Astrocyte (in vitro differentiated cells and primary cell): ENCODE measurements around the gene YPEL5. TPM values are rescaled to one million over a fixed set of nuclear protein-coding genes. Genes with fewer than 3 reads are reported as not detected.

Experiments used
- DNase-seq: peaks from one replicate; pipeline ENCODE4 v3.0.0-alpha.2; 2010; ENCODE audit warnings: low read depth
- FAIRE-seq: peaks from 2 replicates; lab custom pipeline; 2011; peaks lifted over from hg19 to GRCh38; lab: Jason Lieb, UNC
- H2AFZ ChIP-seq: 2 replicates; pipeline ENCODE4 v1.6.0; 2012; ENCODE audit warnings: low read depth, low read length, inconsistent platforms
- H3K27ac ChIP-seq: 2 replicates; pipeline ENCODE4 v1.5.1; 2011; ENCODE audit warnings: low read depth, low read length, inconsistent platforms
- H3K27me3 ChIP-seq: 2 replicates; pipeline ENCODE4 v1.6.0; 2011; ENCODE audit warnings: low read length, inconsistent platforms; ENCODE audit not compliant: insufficient read depth
- H3K36me3 ChIP-seq: 2 replicates; pipeline ENCODE4 v1.5.1; 2011; ENCODE audit warnings: low read length, inconsistent platforms; ENCODE audit not compliant: insufficient read depth
- H3K4me1 ChIP-seq: 2 replicates; pipeline ENCODE4 v1.5.1; 2011; ENCODE audit warnings: low read length, inconsistent platforms; ENCODE audit not compliant: insufficient read depth
- H3K4me2 ChIP-seq: 2 replicates; pipeline ENCODE4 v1.6.0; 2012; ENCODE audit warnings: low read length, inconsistent platforms
- H3K4me3 ChIP-seq: 2 replicates; pipeline ENCODE4 v1.5.1; 2011; ENCODE audit warnings: low read depth, mild to moderate bottlenecking, low read length, inconsistent platforms; ENCODE audit not compliant: insufficient read depth
- H3K79me2 ChIP-seq: 2 replicates; pipeline ENCODE4 v1.6.0; 2012; ENCODE audit warnings: mild to moderate bottlenecking, low read length, inconsistent platforms; ENCODE audit not compliant: insufficient read depth
- H3K9ac ChIP-seq: 2 replicates; pipeline ENCODE4 v1.6.0; 2012; ENCODE audit warnings: mild to moderate bottlenecking, low read length, inconsistent platforms
- H3K9me3 ChIP-seq: 2 replicates; pipeline ENCODE4 v1.5.1; 2012; ENCODE audit warnings: low read depth, mild to moderate bottlenecking, low read length, inconsistent platforms; ENCODE audit not compliant: insufficient read depth
- H4K20me1 ChIP-seq: 2 replicates; pipeline ENCODE4 v1.6.0; 2012; ENCODE audit warnings: low read length, inconsistent platforms; ENCODE audit not compliant: insufficient read depth
- H3K27ac Mint-ChIP-seq: one replicate; pipeline ENCODE4 v1.8.0; 2021; ENCODE audit warnings: mild to moderate bottlenecking, mixed read lengths; ENCODE audit not compliant: unreplicated experiment
- H3K27me3 Mint-ChIP-seq: one replicate; pipeline ENCODE4 v1.8.0; 2021; ENCODE audit warnings: low read depth, mixed read lengths; ENCODE audit not compliant: unreplicated experiment
- H3K36me3 Mint-ChIP-seq: one replicate; pipeline ENCODE4 v1.8.0; 2021; ENCODE audit warnings: low read depth, mixed read lengths; ENCODE audit not compliant: unreplicated experiment
- H3K4me1 Mint-ChIP-seq: one replicate; pipeline ENCODE4 v1.8.0; 2021; ENCODE audit warnings: low read depth, mixed read lengths; ENCODE audit not compliant: unreplicated experiment
- H3K4me3 Mint-ChIP-seq: one replicate; pipeline ENCODE4 v1.8.0; 2021; ENCODE audit warnings: mild to moderate bottlenecking, moderate library complexity, mixed read lengths; ENCODE audit not compliant: unreplicated experiment
- H3K9me3 Mint-ChIP-seq: one replicate; pipeline ENCODE4 v1.8.0; 2021; ENCODE audit warnings: mild to moderate bottlenecking, mixed read lengths; ENCODE audit not compliant: unreplicated experiment
- EZH2 ChIP-seq: IDR thresholded peaks from 2 replicates; pipeline ENCODE4 v1.6.1; 2012; ENCODE audit warnings: mild to moderate bottlenecking, low read length, inconsistent platforms; ENCODE audit not compliant: insufficient read depth
- total RNA-seq: library from RNA; stranded (reverse); gene quantifications from 2 replicates; pipeline ENCODE4 v1.2.1, GENCODE V29; 2021
- TF ChIP-seq, protein P1 (sequence below): IDR thresholded peaks from 2 replicates; pipeline ENCODE4 v1.5.1; 2011; ENCODE audit warnings: low read depth, mild to moderate bottlenecking, inconsistent platforms, low read length, moderate library complexity; ENCODE audit not compliant: insufficient read depth

YPEL5 gene
- total RNA-seq, 1 donor from 2014 or later, result 149 TPM

DNA sequence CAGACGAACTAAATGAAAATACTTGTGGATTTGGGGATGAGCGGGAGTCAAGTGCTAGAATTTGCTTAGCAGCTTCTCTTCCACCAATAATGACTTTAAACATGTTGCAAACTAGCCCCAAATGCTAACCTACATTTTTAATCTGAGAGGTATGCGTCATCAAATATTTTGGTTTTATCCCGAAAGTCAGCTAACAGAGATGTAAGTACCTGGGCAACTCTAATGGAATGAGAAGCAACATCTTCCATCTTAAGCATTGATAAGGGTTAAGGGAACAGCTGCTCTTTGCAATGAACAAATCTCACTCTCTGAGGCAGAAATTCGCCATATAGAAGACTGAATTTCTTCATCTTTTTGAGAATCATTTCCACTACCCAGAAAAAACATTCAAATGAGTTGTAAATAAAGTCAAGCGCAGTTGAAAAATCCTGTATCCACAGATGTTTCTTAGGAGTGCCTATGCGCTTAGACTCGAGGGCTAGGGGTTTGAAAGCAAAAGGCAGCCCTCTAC lies 926 bp upstream of the YPEL5 start:
- Histone ChIP-seq H3K36me3 (peaks cover 7% of the 10 kb centered on the region), H2AFZ (peak overlapping the region; percentile 76), H3K27ac (peak overlapping the region; percentile 70)

DNA sequence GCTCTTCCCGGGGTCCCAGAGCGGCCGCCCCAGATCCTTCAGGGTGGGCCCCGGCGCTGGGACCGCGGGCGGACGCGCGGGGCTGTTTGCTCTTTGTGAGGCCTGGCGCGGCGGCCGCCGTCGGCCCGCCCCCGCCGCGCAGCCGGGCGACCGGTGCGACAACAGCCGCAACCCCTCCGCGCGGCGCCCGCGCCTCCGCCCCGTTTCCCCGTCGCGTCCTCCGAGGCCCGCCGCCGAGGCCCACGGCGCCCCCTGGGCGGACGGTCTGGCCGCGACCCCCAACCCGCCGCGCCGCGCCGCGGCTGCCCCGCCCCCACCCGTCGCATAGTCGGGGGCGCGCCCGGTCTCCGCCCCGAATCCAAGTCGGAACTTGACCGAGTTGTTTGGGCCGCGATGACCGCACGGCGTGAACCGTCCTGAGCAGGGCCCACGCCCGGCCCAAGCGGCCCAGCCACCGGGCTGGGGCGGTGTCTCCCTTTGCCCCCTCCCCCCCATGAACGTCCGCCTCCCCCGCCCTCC lies 448 bp downstream of the YPEL5 start:
- Histone ChIP-seq H2AFZ (peak overlapping the region; percentile 55), H3K4me1 (peaks cover 22% of the 10 kb centered on the region), H3K79me2 (peaks cover 43% of the 10 kb centered on the region), H3K9ac (peak overlapping the region; percentile 96), H3K9me3 (no peaks in the 10 kb centered on the region), H3K27ac (peak overlapping the region; percentile 96), H3K27me3 (no peaks in the 10 kb centered on the region), H3K4me3 (peak overlapping the region; percentile 67), H4K20me1 (peaks cover 39% of the 10 kb centered on the region), H3K36me3 (peaks cover 7% of the 10 kb centered on the region), H3K4me2 (peak overlapping the region; percentile 85)
- Mint-ChIP-seq H3K27me3 (no peaks in the 10 kb centered on the region), H3K4me1 (peaks cover 36% of the 10 kb centered on the region), H3K36me3 (no peaks in the 10 kb centered on the region), H3K27ac (no peak overlapping the region), H3K9me3 (no peaks in the 10 kb centered on the region), H3K4me3 (no peak overlapping the region)
- TF ChIP-seq, protein P1, sequence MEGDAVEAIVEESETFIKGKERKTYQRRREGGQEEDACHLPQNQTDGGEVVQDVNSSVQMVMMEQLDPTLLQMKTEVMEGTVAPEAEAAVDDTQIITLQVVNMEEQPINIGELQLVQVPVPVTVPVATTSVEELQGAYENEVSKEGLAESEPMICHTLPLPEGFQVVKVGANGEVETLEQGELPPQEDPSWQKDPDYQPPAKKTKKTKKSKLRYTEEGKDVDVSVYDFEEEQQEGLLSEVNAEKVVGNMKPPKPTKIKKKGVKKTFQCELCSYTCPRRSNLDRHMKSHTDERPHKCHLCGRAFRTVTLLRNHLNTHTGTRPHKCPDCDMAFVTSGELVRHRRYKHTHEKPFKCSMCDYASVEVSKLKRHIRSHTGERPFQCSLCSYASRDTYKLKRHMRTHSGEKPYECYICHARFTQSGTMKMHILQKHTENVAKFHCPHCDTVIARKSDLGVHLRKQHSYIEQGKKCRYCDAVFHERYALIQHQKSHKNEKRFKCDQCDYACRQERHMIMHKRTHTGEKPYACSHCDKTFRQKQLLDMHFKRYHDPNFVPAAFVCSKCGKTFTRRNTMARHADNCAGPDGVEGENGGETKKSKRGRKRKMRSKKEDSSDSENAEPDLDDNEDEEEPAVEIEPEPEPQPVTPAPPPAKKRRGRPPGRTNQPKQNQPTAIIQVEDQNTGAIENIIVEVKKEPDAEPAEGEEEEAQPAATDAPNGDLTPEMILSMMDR, result no peak
- no peak for TF ChIP-seq EZH2
- FAIRE-seq, result no peak
- no peak for DNase-seq

More for the DNA sequence above, 926 bp upstream of the YPEL5 start:
- FAIRE-seq, result no peak
- peaks cover 32% of the 10 kb centered on the region for H3K79me2 ChIP-seq
- peak overlapping the region; percentile 82 for H3K9ac ChIP-seq
- peak overlapping the region; percentile 87 for H3K4me2 ChIP-seq
- Mint-ChIP-seq H3K4me1 (peaks cover 29% of the 10 kb centered on the region), H3K27ac (peak overlapping the region; percentile 98), H3K36me3 (no peaks in the 10 kb centered on the region), H3K9me3 (no peaks in the 10 kb centered on the region), H3K4me3 (peak overlapping the region; percentile 87), H3K27me3 (no peaks in the 10 kb centered on the region)
- no peaks in the 10 kb centered on the region for H3K27me3 ChIP-seq
- peak; percentile 36 for DNase-seq
- peaks cover 22% of the 10 kb centered on the region for H3K4me1 ChIP-seq
- H4K20me1 ChIP-seq, result peaks cover 27% of the 10 kb centered on the region
- peak overlapping the region; percentile 66 for H3K4me3 ChIP-seq
- no peaks in the 10 kb centered on the region for H3K9me3 ChIP-seq
- TF ChIP-seq, protein P1, result no peak
- TF ChIP-seq EZH2, result no peak
